ENCODE measurements around the gene NFU1. TPM values are rescaled to one million over a fixed set of nuclear protein-coding genes. Genes with fewer than 3 reads are reported as not detected.
A peak's percentile ranks its signal among the peaks of the same experiment; 100 is the strongest.

Gene NFU1
- total and polyA plus RNA-seq, 2 experiments from 2014 or later, result 39.9 to 102 TPM

DNA sequence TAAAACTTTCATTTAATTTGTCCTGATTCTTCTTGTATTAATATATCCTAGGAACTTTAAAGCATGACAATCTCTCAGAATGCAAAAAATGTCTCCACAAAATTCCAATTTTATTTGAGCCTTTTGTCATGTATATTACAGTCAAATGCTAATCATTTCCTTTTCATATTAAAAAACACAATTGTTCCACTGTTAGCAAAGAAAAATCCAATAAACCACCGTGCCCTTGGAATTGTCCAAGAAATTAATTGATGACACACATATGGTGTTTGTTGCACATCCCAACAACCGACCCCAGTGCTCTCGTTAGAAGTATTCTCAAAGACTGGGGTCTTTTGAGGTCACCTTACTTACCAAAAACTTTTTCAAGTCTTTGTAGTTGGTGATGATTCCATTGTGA, 78.3 kb downstream of the NFU1 start:
- no peak for ATAC-seq
- Mint-ChIP-seq H3K27me3 (ENCODE audit: insufficient read depth, low read depth, poor library complexity) (peaks cover 3% of the 10 kb centered on the region), H3K36me3 (ENCODE audit: low read depth) (peaks cover 78% of the 10 kb centered on the region)

DNA sequence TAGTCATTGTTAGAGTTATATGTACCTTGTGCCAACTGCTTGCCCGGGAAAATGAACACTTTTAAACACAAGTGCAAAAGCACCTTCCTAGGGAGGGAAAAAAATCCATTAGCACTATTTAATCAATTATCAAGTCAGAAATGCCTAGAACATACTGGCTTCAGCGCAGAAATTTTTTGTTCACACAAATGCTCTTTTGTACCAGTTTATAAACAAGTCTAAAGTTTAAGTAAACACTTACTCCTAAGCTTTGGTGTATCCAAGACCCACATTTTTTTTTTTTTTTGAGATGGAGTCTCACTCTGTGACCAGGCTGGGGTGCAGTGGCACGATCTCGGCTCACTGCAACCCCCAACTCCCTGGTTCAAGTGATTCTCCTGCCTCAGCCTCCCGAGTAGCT, 80.8 kb downstream of the NFU1 start:
- ATAC-seq (no peak), DNase-seq (ENCODE audit: low spot score) (no peak)
- Histone ChIP-seq H3K4me1 (ENCODE audit: insufficient read depth) (peaks cover 19% of the 10 kb centered on the region; the same call in 1 of the 2 replicates), H2AFZ (no peak overlapping the region), H3K79me2 (replicated peaks; ENCODE audit: insufficient read depth) (no peaks in the 10 kb centered on the region), H4K20me1 (replicated peaks; ENCODE audit: insufficient read depth) (no peaks in the 10 kb centered on the region), H3K9me2 (ENCODE audit: insufficient read depth) (no peaks in the 10 kb centered on the region), H3K4me3 (no peak overlapping the region), H3K27me3 (ENCODE audit: insufficient read depth) (no peaks in the 10 kb centered on the region), H3K27ac (ENCODE audit: low read depth) (no peak overlapping the region; the same call in 1 of the 2 replicates), H3K36me3 (ENCODE audit: insufficient read depth) (peaks cover 15% of the 10 kb centered on the region), H3K4me2 (no peak overlapping the region), H3F3A (replicated peaks; ENCODE audit: low read depth) (no peaks in the 10 kb centered on the region)
- Mint-ChIP-seq H3K27me3 (ENCODE audit: insufficient read depth, low read depth, poor library complexity) (peaks cover 3% of the 10 kb centered on the region), H3K9me3 (no peaks in the 10 kb centered on the region), H3K27ac (no peak overlapping the region), H3K4me1 (peaks cover 33% of the 10 kb centered on the region; the same call in 2 of the 3 replicates), H3K36me3 (ENCODE audit: low read depth) (peaks cover 72% of the 10 kb centered on the region), H3K4me3 (no peak overlapping the region)
- TF ChIP-seq STAT1 (IDR thresholded peaks at IDR 0.05; ENCODE audit: unreplicated experiment) (no peak), ZNF114 (CRISPR knock-in tag; IDR thresholded peaks at IDR 0.05) (no peak), ZNF331 (CRISPR knock-in tag; IDR thresholded peaks at IDR 0.05; ENCODE audit: low read depth) (no peak), NANOG (IDR thresholded peaks at IDR 0.05; ENCODE audit: borderline replicate concordance) (no peak), EZH2 (IDR thresholded peaks at IDR 0.05; ENCODE audit: low read depth, unreplicated experiment) (no peak), EZH2phosphoT487 (IDR thresholded peaks at IDR 0.05; ENCODE audit: unreplicated experiment) (no peak), CREB1 (CRISPR knock-in tag; IDR thresholded peaks at IDR 0.05; ENCODE audit: low read depth) (no peak), POLR2AphosphoS5 (IDR thresholded peaks at IDR 0.05; ENCODE audit: low read depth) (no peak)
- TF ChIP-seq, protein P1, sequence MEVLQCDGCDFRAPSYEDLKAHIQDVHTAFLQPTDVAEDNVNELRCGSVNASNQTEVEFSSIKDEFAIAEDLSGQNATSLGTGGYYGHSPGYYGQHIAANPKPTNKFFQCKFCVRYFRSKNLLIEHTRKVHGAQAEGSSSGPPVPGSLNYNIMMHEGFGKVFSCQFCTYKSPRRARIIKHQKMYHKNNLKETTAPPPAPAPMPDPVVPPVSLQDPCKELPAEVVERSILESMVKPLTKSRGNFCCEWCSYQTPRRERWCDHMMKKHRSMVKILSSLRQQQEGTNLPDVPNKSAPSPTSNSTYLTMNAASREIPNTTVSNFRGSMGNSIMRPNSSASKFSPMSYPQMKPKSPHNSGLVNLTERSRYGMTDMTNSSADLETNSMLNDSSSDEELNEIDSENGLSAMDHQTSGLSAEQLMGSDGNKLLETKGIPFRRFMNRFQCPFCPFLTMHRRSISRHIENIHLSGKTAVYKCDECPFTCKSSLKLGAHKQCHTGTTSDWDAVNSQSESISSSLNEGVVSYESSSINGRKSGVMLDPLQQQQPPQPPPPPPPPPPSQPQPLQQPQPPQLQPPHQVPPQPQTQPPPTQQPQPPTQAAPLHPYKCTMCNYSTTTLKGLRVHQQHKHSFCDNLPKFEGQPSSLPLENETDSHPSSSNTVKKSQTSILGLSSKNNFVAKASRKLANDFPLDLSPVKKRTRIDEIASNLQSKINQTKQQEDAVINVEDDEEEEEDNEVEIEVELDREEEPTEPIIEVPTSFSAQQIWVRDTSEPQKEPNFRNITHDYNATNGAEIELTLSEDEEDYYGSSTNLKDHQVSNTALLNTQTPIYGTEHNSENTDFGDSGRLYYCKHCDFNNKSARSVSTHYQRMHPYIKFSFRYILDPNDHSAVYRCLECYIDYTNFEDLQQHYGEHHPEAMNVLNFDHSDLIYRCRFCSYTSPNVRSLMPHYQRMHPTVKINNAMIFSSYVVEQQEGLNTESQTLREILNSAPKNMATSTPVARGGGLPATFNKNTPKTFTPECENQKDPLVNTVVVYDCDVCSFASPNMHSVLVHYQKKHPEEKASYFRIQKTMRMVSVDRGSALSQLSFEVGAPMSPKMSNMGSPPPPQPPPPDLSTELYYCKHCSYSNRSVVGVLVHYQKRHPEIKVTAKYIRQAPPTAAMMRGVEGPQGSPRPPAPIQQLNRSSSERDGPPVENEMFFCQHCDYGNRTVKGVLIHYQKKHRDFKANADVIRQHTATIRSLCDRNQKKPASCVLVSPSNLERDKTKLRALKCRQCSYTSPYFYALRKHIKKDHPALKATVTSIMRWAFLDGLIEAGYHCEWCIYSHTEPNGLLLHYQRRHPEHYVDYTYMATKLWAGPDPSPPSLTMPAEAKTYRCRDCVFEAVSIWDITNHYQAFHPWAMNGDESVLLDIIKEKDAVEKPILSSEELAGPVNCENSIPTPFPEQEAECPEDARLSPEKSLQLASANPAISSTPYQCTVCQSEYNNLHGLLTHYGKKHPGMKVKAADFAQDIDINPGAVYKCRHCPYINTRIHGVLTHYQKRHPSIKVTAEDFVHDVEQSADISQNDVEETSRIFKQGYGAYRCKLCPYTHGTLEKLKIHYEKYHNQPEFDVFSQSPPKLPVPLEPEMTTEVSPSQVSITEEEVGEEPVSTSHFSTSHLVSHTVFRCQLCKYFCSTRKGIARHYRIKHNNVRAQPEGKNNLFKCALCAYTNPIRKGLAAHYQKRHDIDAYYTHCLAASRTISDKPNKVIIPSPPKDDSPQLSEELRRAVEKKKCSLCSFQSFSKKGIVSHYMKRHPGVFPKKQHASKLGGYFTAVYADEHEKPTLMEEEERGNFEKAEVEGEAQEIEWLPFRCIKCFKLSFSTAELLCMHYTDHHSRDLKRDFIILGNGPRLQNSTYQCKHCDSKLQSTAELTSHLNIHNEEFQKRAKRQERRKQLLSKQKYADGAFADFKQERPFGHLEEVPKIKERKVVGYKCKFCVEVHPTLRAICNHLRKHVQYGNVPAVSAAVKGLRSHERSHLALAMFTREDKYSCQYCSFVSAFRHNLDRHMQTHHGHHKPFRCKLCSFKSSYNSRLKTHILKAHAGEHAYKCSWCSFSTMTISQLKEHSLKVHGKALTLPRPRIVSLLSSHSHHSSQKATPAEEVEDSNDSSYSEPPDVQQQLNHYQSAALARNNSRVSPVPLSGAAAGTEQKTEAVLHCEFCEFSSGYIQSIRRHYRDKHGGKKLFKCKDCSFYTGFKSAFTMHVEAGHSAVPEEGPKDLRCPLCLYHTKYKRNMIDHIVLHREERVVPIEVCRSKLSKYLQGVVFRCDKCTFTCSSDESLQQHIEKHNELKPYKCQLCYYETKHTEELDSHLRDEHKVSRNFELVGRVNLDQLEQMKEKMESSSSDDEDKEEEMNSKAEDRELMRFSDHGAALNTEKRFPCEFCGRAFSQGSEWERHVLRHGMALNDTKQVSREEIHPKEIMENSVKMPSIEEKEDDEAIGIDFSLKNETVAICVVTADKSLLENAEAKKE (CRISPR knock-in tag; IDR thresholded peaks at IDR 0.05), result no peak
- TF ChIP-seq, protein P2, sequence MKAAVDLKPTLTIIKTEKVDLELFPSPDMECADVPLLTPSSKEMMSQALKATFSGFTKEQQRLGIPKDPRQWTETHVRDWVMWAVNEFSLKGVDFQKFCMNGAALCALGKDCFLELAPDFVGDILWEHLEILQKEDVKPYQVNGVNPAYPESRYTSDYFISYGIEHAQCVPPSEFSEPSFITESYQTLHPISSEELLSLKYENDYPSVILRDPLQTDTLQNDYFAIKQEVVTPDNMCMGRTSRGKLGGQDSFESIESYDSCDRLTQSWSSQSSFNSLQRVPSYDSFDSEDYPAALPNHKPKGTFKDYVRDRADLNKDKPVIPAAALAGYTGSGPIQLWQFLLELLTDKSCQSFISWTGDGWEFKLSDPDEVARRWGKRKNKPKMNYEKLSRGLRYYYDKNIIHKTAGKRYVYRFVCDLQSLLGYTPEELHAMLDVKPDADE (IDR thresholded peaks at IDR 0.05), result no peak
- TF ChIP-seq, protein P3, sequence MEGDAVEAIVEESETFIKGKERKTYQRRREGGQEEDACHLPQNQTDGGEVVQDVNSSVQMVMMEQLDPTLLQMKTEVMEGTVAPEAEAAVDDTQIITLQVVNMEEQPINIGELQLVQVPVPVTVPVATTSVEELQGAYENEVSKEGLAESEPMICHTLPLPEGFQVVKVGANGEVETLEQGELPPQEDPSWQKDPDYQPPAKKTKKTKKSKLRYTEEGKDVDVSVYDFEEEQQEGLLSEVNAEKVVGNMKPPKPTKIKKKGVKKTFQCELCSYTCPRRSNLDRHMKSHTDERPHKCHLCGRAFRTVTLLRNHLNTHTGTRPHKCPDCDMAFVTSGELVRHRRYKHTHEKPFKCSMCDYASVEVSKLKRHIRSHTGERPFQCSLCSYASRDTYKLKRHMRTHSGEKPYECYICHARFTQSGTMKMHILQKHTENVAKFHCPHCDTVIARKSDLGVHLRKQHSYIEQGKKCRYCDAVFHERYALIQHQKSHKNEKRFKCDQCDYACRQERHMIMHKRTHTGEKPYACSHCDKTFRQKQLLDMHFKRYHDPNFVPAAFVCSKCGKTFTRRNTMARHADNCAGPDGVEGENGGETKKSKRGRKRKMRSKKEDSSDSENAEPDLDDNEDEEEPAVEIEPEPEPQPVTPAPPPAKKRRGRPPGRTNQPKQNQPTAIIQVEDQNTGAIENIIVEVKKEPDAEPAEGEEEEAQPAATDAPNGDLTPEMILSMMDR (conservative IDR thresholded peaks at IDR 0.05; ENCODE audit: low read depth in 2 of 2), result no peak

More for the DNA sequence above, 78.3 kb downstream of the NFU1 start:
- TF ChIP-seq JUNB (IDR thresholded peaks at IDR 0.05; ENCODE audit: unreplicated experiment), result no peak
- TF ChIP-seq NANOG (IDR thresholded peaks at IDR 0.05; ENCODE audit: borderline replicate concordance), result peak; percentile 57; the same call in 1 of the 2 replicates
- peak overlapping the region; percentile 64 for H3K27ac ChIP-seq (ENCODE audit: low read depth)
- Mint-ChIP-seq H3K9me3 (no peaks in the 10 kb centered on the region), H3K4me1 (peaks cover 33% of the 10 kb centered on the region; the same call in 2 of the 3 replicates), H3K4me3 (no peak overlapping the region), H3K27ac (peak overlapping the region; percentile 87; the same call in 1 of the 2 replicates)
- no peaks in the 10 kb centered on the region for H3K27me3 ChIP-seq (ENCODE audit: insufficient read depth)
- peak overlapping the region; percentile 8; the same call in 1 of the 2 replicates for H3K4me2 ChIP-seq
- no peaks in the 10 kb centered on the region for H3F3A ChIP-seq (replicated peaks; ENCODE audit: low read depth)
- no peak overlapping the region for H3K4me3 ChIP-seq
- H3K36me3 ChIP-seq (ENCODE audit: insufficient read depth), result peaks cover 20% of the 10 kb centered on the region
- DNase-seq (ENCODE audit: low spot score), result peak; percentile 15
- H3K9me2 ChIP-seq (ENCODE audit: insufficient read depth), result no peaks in the 10 kb centered on the region
- no peak overlapping the region for H2AFZ ChIP-seq
- H3K4me1 ChIP-seq (ENCODE audit: insufficient read depth), result peaks cover 19% of the 10 kb centered on the region; the same call in 1 of the 2 replicates
- no peaks in the 10 kb centered on the region for H3K79me2 ChIP-seq (replicated peaks; ENCODE audit: insufficient read depth)
- H4K20me1 ChIP-seq (replicated peaks; ENCODE audit: insufficient read depth), result no peaks in the 10 kb centered on the region

Measured in GM23338 (cell line).